ENCODE data around the gene TRAPPC12. TPM values are rescaled to one million over a fixed set of nuclear protein-coding genes. Genes with fewer than 3 reads are reported as not detected.

TRAPPC12 gene
- total RNA-seq: 94.8 TPM

DNA sequence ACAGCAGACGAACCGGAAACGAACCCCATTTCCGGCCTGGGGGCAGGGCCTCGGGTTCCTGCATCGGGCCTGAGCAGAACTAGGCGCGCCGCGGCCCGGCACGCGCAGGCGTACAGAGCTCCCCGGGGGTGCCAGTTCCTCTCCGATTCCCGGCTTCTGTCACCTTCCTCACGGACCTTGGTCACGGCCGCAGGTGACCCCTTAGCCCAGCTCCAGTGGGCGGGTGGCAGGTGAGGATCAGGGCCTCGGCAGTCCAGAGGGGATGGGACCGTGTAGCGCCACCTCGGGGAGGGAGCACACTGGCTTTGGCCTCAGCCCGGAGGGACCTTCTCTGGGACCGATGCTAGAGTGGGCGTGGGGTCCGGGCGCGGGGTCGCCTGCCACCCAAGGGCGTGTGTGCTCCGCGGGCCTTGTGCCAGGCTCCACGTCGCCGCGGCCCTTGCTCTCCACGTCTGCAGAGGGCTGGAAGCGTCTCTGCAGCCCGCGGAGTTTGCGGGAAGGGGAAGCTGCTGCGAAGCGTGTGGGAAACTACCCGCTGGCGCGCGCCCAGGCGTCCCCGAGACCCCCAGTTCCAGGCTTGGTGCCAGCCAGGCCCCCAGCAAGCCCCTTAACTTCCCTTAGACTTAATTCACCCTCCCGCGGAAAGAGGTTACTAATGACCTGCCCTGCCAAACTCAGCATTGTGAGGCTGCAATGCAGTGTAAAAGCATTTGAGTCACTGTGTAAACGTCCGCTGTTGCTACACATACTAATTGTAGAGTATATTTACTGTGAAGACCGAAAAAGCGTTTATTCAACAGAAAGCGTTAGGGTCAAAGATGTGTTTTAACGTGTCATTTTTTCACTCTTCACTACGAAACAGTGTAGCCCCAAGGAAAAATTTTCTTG lies at the start of gene TRAPPC12:
TSS of gene TRAPPC12 (plus strand) at position 48 of the 888 bp plus-strand sequence. CDS start 7,930 bp downstream, outside the sequence.
- TF ChIP-seq POLR2AphosphoS5 (IDR thresholded peaks at IDR 0.05; ENCODE audit: insufficient read depth in 1 of 2, low read depth in 1 of 2): peak; percentile 88 to 94
- peak in 1 of 2 donors; percentile 64 for TF ChIP-seq POLR2A (IDR thresholded peaks at IDR 0.05)
- TF ChIP-seq, protein P1, sequence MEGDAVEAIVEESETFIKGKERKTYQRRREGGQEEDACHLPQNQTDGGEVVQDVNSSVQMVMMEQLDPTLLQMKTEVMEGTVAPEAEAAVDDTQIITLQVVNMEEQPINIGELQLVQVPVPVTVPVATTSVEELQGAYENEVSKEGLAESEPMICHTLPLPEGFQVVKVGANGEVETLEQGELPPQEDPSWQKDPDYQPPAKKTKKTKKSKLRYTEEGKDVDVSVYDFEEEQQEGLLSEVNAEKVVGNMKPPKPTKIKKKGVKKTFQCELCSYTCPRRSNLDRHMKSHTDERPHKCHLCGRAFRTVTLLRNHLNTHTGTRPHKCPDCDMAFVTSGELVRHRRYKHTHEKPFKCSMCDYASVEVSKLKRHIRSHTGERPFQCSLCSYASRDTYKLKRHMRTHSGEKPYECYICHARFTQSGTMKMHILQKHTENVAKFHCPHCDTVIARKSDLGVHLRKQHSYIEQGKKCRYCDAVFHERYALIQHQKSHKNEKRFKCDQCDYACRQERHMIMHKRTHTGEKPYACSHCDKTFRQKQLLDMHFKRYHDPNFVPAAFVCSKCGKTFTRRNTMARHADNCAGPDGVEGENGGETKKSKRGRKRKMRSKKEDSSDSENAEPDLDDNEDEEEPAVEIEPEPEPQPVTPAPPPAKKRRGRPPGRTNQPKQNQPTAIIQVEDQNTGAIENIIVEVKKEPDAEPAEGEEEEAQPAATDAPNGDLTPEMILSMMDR (IDR thresholded peaks at IDR 0.05): peak in 1 of 3 experiments; percentile 53
- Histone ChIP-seq H3K27ac (peak within 1 kb of the TSS; percentile 79), H3K4me3 (peak within 1 kb of the TSS; percentile 81 to 91), H3K4me1 (peaks cover 42% of the 10 kb centered on the region), H3K27me3 (no peaks in the 10 kb centered on the region), H3K9me3 (no peaks in the 10 kb centered on the region), H3K36me3 (no peaks in the 10 kb centered on the region)
- intact Hi-C loops (cut with DNase I): no loop called here
- peak in 1 of 2 donors; percentile 91 for DNase-seq (ENCODE audit: extremely low spot score in 2 of 2)

DNA sequence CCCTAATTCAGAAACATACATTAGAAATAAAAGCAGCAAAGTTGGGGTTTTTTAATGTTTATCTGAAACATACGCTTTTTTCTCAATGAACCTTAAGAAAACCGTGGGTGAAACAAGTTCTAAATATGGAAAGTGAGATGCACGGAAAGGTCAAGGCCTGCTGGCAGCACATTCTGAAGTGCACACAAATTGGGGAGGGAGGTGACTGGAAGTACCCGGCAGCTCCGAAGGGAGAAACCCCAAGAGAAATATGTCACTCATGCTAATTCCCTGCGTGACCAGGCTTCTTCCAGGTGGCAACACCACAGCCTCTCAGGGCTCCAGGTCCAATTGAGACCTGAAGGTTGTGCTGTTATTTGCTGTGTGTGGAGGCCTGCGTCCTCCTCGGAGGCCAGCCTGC lies 47.4 kb upstream of the TRAPPC12 start:
- no peak overlapping the region for H3K27ac ChIP-seq
- H3K27me3 ChIP-seq: no peaks in the 10 kb centered on the region
- intact Hi-C loops (cut with DNase I): no loop called here
- no peaks in the 10 kb centered on the region for H3K4me1 ChIP-seq
- H3K36me3 ChIP-seq: no peaks in the 10 kb centered on the region
- no peak overlapping the region for H3K4me3 ChIP-seq
- TF ChIP-seq POLR2A (IDR thresholded peaks at IDR 0.05): no peak
- TF ChIP-seq, protein P1 (IDR thresholded peaks at IDR 0.05): no peak
- TF ChIP-seq POLR2AphosphoS5 (IDR thresholded peaks at IDR 0.05; ENCODE audit: insufficient read depth in 1 of 2, low read depth in 1 of 2): no peak
- no peak for DNase-seq (ENCODE audit: extremely low spot score in 2 of 2)
- no peaks in the 10 kb centered on the region for H3K9me3 ChIP-seq

DNA sequence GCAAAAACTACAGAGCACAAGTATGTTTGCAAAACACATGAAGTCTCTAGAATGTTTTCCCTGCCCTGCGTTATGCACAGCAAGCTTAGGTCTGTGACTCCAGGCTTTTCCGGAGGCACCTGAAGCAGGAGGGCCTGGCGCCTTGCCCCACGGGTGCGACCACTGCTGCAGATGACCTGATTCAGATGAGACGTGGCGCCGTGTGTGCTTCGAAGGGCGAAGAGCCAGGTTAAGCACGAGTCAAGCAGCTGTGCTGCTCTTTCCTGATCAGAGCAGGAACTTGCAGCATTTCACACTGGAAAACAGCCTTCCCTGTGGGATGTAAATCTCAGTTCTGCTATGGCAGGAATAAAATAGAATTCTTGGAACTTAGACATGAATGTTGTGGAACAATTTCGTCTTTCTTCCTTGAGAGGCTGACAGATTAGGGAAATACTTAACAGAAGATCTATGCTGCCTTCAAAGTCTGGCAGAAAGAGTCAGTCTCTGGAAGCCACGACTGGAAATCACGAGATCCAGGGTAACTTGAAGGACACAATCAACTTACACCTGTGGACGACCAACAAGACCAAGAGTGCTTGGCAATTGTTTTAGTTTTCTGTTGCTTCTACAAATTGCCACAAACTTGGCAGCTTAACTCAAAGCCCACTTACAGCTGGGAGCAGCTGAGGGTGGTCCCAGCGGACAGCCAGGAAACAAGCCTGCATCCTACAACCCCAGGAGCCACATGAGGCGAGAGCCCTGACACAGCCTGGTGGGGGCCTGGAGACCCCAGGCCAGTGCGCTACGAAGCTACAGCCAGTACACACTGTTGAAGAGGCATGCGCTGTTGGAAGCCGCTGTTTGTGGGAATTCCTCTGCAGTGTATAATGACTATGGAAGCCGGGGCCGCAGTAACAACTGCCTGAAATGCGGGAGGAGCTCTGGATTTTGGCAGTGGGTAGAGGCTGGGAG lies 44.8 kb upstream of the TRAPPC12 start:
- intact Hi-C loops (cut with DNase I): no loop called here
- H3K4me3 ChIP-seq: no peak overlapping the region
- H3K27ac ChIP-seq: no peak overlapping the region
- H3K9me3 ChIP-seq: no peaks in the 10 kb centered on the region
- TF ChIP-seq POLR2AphosphoS5 (IDR thresholded peaks at IDR 0.05; ENCODE audit: insufficient read depth in 1 of 2, low read depth in 1 of 2): no peak
- TF ChIP-seq, protein P1 (IDR thresholded peaks at IDR 0.05): no peak
- TF ChIP-seq POLR2A (IDR thresholded peaks at IDR 0.05): no peak
- H3K36me3 ChIP-seq: no peaks in the 10 kb centered on the region
- no peaks in the 10 kb centered on the region for H3K4me1 ChIP-seq
- H3K27me3 ChIP-seq: no peaks in the 10 kb centered on the region
- DNase-seq (ENCODE audit: extremely low spot score in 2 of 2): no peak

DNA sequence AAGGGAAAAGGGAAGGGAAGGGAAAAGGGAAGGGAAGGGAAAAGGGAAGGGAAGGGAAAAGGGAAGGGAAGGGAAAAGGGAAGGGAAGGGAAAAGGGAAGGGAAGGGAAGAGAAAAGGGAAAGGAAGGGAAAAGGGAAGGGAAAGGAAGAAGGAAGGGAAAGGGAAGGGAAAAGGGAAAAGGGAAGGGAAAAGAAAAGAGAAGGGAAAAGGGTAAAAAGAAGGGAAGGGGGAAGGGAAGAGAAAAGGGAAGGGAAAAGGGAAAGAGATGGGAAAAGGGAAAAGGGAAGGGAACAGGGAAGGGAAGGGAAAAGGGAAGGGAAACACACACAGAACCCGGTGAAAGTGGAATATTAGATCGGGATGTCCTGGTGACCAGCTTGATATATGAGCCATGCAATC lies 42.6 kb upstream of the TRAPPC12 start:
- Histone ChIP-seq H3K9me3 (no peaks in the 10 kb centered on the region), H3K4me1 (no peaks in the 10 kb centered on the region), H3K4me3 (no peak overlapping the region), H3K27me3 (no peaks in the 10 kb centered on the region), H3K36me3 (no peaks in the 10 kb centered on the region), H3K27ac (no peak overlapping the region)
- DNase-seq (ENCODE audit: extremely low spot score in 2 of 2): no peak
- intact Hi-C loops (cut with DNase I): no loop called here
- TF ChIP-seq, protein P1 (IDR thresholded peaks at IDR 0.05): no peak
- TF ChIP-seq POLR2AphosphoS5 (IDR thresholded peaks at IDR 0.05; ENCODE audit: insufficient read depth in 1 of 2, low read depth in 1 of 2): no peak
- TF ChIP-seq POLR2A (IDR thresholded peaks at IDR 0.05): no peak

All from vagina (tissue), 2 donors.